IMR-90 (cell line): ENCODE data around the gene DCUN1D5. TPM values are rescaled to one million over a fixed set of nuclear protein-coding genes. Genes with fewer than 3 reads are reported as not detected.

Source experiments
- ATAC-seq: fragments of 200-7000 bp; cut with Tn5 transposase; 2 replicates; pipeline ENCODE4 v1.9.1; 2020; ENCODE audit warnings: low read depth, mild to moderate bottlenecking, moderate library complexity
- BruUV-seq: library from RNA; stranded (reverse); fragments of 400-500 nt; replicated peaks from 2 replicates; lab custom pipeline; 2021; lab: Mats Ljungman, UMichigan
- CTCF ChIA-PET: fragments of 300-600 bp; formaldehyde crosslinking; extraction: SDS; loops from one replicate; lab custom pipeline; 2021; ENCODE audit warnings: antibody characterized with exemption; lab: Yijun Ruan, JAX
- POLR2A ChIA-PET: fragments of 300-600 bp; sonication (Branson Sonifier 250); formaldehyde crosslinking; loops from one replicate; lab custom pipeline; 2022; ENCODE audit warnings: antibody characterized with exemption; ENCODE audit not compliant: unreplicated experiment; lab: Charles Lee
- DNase-seq: peaks from one replicate; pipeline ENCODE4 v3.0.0; 2013
- H2AFZ ChIP-seq: replicated peaks from 2 replicates; pipeline ENCODE3; 2013; ENCODE audit warnings: low read length, mild to moderate bottlenecking; ENCODE audit not compliant: poor library complexity
- H2AK5ac ChIP-seq: 2 replicates; pipeline ENCODE4 v1.6.1; 2013; ENCODE audit warnings: low read depth, low read length, inconsistent platforms
- H2AK9ac ChIP-seq: replicated peaks from 2 replicates; pipeline ENCODE3; 2013; ENCODE audit warnings: mild to moderate bottlenecking, low read depth, low read length, moderate library complexity; ENCODE audit not compliant: poor library complexity
- H2BK120ac ChIP-seq: 2 replicates; pipeline ENCODE4 v1.6.1; 2013; ENCODE audit warnings: low read depth, low read length, inconsistent platforms
- H2BK15ac ChIP-seq: 3 replicates; pipeline ENCODE4 v1.6.1; 2013; ENCODE audit warnings: low read depth, low read length, inconsistent platforms
- H2BK20ac ChIP-seq: 2 replicates; pipeline ENCODE4 v1.6.1; 2013; ENCODE audit warnings: low read depth, mild to moderate bottlenecking, inconsistent platforms, low read length, moderate library complexity
- H2BK5ac ChIP-seq: 2 replicates; pipeline ENCODE4 v1.6.1; 2013; ENCODE audit warnings: mild to moderate bottlenecking, low read depth, low read length, inconsistent platforms; ENCODE audit not compliant: poor library complexity, severe bottlenecking
- H3K14ac ChIP-seq: replicated peaks from 2 replicates; pipeline ENCODE4 v1.6.1; 2013; ENCODE audit warnings: low read depth, low read length, inconsistent platforms
- H3K18ac ChIP-seq: 2 replicates; pipeline ENCODE4 v1.6.1; 2013; ENCODE audit warnings: low read depth, low read length, control low read depth
- H3K23ac ChIP-seq: 2 replicates; pipeline ENCODE4 v1.6.1; 2013; ENCODE audit warnings: low read depth, low read length, inconsistent platforms
- H3K27ac ChIP-seq: 2 replicates; pipeline ENCODE4 v1.5.1; 2013; ENCODE audit warnings: mild to moderate bottlenecking, control low read depth, low read length; ENCODE audit not compliant: insufficient read depth
- H3K27me3 ChIP-seq: 2 replicates; pipeline ENCODE4 v1.6.1; 2013; ENCODE audit warnings: low read length; ENCODE audit not compliant: control insufficient read depth, insufficient read depth
- H3K36me3 ChIP-seq: 2 replicates; pipeline ENCODE4 v1.6.1; 2013; ENCODE audit warnings: low read length, mixed read lengths; ENCODE audit not compliant: control insufficient read depth, insufficient read depth
- H3K4ac ChIP-seq: 2 replicates; pipeline ENCODE4 v1.6.1; 2013; ENCODE audit warnings: low read depth, low read length, inconsistent platforms
- H3K4me1 ChIP-seq: 2 replicates; pipeline ENCODE4 v1.6.1; 2013; ENCODE audit warnings: low read length, mixed read lengths; ENCODE audit not compliant: control insufficient read depth, insufficient read depth
- H3K4me2 ChIP-seq: 2 replicates; pipeline ENCODE4 v1.6.1; 2013; ENCODE audit warnings: low read depth, mild to moderate bottlenecking, control low read depth, low read length, moderate library complexity
- H3K4me3 ChIP-seq: 2 replicates; pipeline ENCODE4 v1.5.1; 2013; ENCODE audit warnings: low read depth, mild to moderate bottlenecking, control low read depth, low read length, moderate library complexity; ENCODE audit not compliant: insufficient read depth
- H3K56ac ChIP-seq: 2 replicates; pipeline ENCODE4 v1.6.1; 2013; ENCODE audit warnings: low read length, inconsistent platforms; ENCODE audit not compliant: insufficient read depth; ENCODE audit errors: extremely low read depth
- H3K79me1 ChIP-seq, 2 experiments: 2 replicates each; pipeline ENCODE4 v1.6.1; 2013; ENCODE audit warnings: low read length in 2 of 2, inconsistent platforms in 1 of 2, low read depth in 1 of 2
- H3K9ac ChIP-seq: 2 replicates; pipeline ENCODE4 v1.6.1; 2013; ENCODE audit warnings: low read depth, low read length, control low read depth
- H3K9me1 ChIP-seq: 2 replicates; pipeline ENCODE4 v1.6.1; 2013; ENCODE audit warnings: low read length, inconsistent platforms; ENCODE audit not compliant: insufficient read depth
- H3K9me3 ChIP-seq: 2 replicates; pipeline ENCODE4 v1.6.1; 2013; ENCODE audit warnings: low read length; ENCODE audit not compliant: control insufficient read depth, insufficient read depth
- H4K20me1 ChIP-seq: 2 replicates; pipeline ENCODE4 v1.6.1; 2013; ENCODE audit warnings: low read length, inconsistent platforms; ENCODE audit not compliant: insufficient read depth
- H4K5ac ChIP-seq: 2 replicates; pipeline ENCODE4 v1.6.1; 2013; ENCODE audit warnings: mild to moderate bottlenecking, low read depth, low read length, control low read depth
- H4K8ac ChIP-seq, 2 experiments: 2 replicates each; pipeline ENCODE4 v1.6.1; 2013; ENCODE audit warnings: low read depth in 2 of 2, low read length in 2 of 2, control low read depth in 1 of 2, inconsistent platforms in 1 of 2
- H4K91ac ChIP-seq: 2 replicates; pipeline ENCODE4 v1.6.1; 2013; ENCODE audit warnings: low read depth, low read length, inconsistent platforms; ENCODE audit not compliant: insufficient read depth
- BHLHE40 ChIP-seq: fragments of 150-350 bp; IDR thresholded peaks from 2 replicates; pipeline ENCODE4 v1.6.1; 2016; ENCODE audit warnings: mild to moderate bottlenecking, low read depth, low read length
- CEBPB ChIP-seq: IDR thresholded peaks from 2 replicates; pipeline ENCODE4 v1.6.1; 2012; ENCODE audit warnings: low read depth, low read length, improper control_type of control experiment
- CHD1 ChIP-seq: IDR thresholded peaks from 2 replicates; pipeline ENCODE4 v1.6.1; 2012; ENCODE audit warnings: low read depth, low read length, improper control_type of control experiment
- FOS ChIP-seq: fragments of 150-350 bp; IDR thresholded peaks from 2 replicates; pipeline ENCODE4 v1.6.1; 2016; ENCODE audit warnings: low read depth, low read length
- MAFK ChIP-seq: IDR thresholded peaks from 2 replicates; pipeline ENCODE4 v1.6.1; 2012; ENCODE audit warnings: low read depth, low read length, improper control_type of control experiment
- MAZ ChIP-seq: IDR thresholded peaks from 2 replicates; pipeline ENCODE4 v1.6.1; 2012; ENCODE audit warnings: low read depth, mild to moderate bottlenecking, low read length, improper control_type of control experiment, moderate library complexity, borderline replicate concordance
- MXI1 ChIP-seq: IDR thresholded peaks from 2 replicates; pipeline ENCODE4 v1.6.1; 2012; ENCODE audit warnings: low read depth, mild to moderate bottlenecking, low read length, moderate library complexity, borderline replicate concordance
- NFE2L2 ChIP-seq: fragments of 150-350 bp; IDR thresholded peaks from 2 replicates; pipeline ENCODE4 v1.6.1; 2016; ENCODE audit warnings: low read depth, mild to moderate bottlenecking, low read length
- POLR2A ChIP-seq: IDR thresholded peaks from 2 replicates; pipeline ENCODE4 v1.6.1; 2012; ENCODE audit warnings: mild to moderate bottlenecking, low read depth, low read length
- RAD21 ChIP-seq: IDR thresholded peaks from 2 replicates; pipeline ENCODE4 v1.6.1; 2012; ENCODE audit warnings: low read length, improper control_type of control experiment
- RCOR1 ChIP-seq: IDR thresholded peaks from 2 replicates; pipeline ENCODE4 v1.6.1; 2012; ENCODE audit warnings: mild to moderate bottlenecking, low read length, improper control_type of control experiment; ENCODE audit not compliant: insufficient replicate concordance
- RFX5 ChIP-seq: IDR thresholded peaks from 2 replicates; pipeline ENCODE4 v1.8.0; 2012; ENCODE audit warnings: low read depth, mild to moderate bottlenecking, low read length, moderate library complexity
- SMC3 ChIP-seq: fragments of 150-350 bp; IDR thresholded peaks from 2 replicates; pipeline ENCODE4 v1.6.1; 2016; ENCODE audit warnings: low read depth, mild to moderate bottlenecking, antibody characterized with exemption, low read length, moderate library complexity
- dilution Hi-C: fragments of 300-500 bp; cut with HindIII; formaldehyde crosslinking; loops from one replicate; pipeline ENCODE4 v1.14.3; 2018; ENCODE audit warnings: low sequenced_read_pairs; ENCODE audit not compliant: unreplicated experiment
- in situ Hi-C: fragments of 300-500 bp; cut with MboI; formaldehyde crosslinking; loops from 3 replicates; pipeline ENCODE4 v1.14.3; 2019; ENCODE audit warnings: low sequenced_read_pairs, inconsistent platforms, mixed read lengths
- intact Hi-C: fragments of 100-400 bp; cut with micrococcal nuclease; formaldehyde crosslinking; loops from 2 replicates; pipeline ENCODE4 v1.10.0; 2022
- polyA plus RNA-seq, 3 experiments: library from polyadenylated mRNA; depleted of rRNA; stranded (reverse); fragments of >200 nt; gene quantifications; 2 replicates each; pipeline ENCODE4 v1.2.3, GENCODE V29; 2012; ENCODE audit warnings: low replicate concordance in 1 of 3
- total RNA-seq: library from RNA; depleted of rRNA; stranded (reverse); fragments of >200 nt; gene quantifications from 2 replicates; pipeline ENCODE4 v1.2.3, GENCODE V29; 2012
- TF ChIP-seq, protein P1 (sequence below): conservative IDR thresholded peaks from 2 replicates; pipeline ENCODE4 v1.5.1; 2012; ENCODE audit warnings: mild to moderate bottlenecking, low read depth, low read length, improper control_type of control experiment
- TF ChIP-seq, protein P2 (sequence below): fragments of 150-350 bp; IDR thresholded peaks from 2 replicates; pipeline ENCODE4 v1.6.1; 2017; ENCODE audit warnings: mild to moderate bottlenecking, antibody characterized with exemption, low read length, low read depth
- TF ChIP-seq, protein P3 (sequence below): fragments of 150-350 bp; IDR thresholded peaks from 2 replicates; pipeline ENCODE4 v1.6.1; 2016; ENCODE audit warnings: low read depth, mild to moderate bottlenecking, low read length, moderate library complexity, borderline replicate concordance

DCUN1D5 gene
- total and polyA plus RNA-seq, 2 of the 4 experiments (the other 2 are of a cell fraction) = 47.8 to 58.3 TPM

DNA sequence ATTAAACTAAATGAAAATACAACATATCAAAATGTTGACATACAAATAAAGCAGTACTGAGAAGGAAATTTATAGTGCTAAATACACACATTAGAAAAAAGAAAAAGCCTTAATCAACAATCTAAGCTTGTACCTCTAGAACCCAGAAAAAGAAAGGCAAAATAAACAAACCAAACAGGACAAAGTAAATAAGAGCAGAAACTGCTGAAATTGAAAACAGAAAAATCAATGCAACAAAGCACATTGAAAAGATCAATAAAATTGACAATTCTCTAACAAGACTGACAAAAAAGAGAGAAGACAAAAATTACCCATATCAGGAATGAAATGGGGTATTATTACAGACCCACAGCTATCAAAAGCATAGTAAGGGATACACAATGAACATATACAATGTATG lies 21.0 kb downstream of the DCUN1D5 start:
- POLR2A ChIA-PET = no interaction called here

More for the DNA sequence above, 21.0 kb downstream of the DCUN1D5 start:
- Histone ChIP-seq H3K4me1 (no peaks in the 10 kb centered on the region), H3K4ac (no peak overlapping the region), H3K9me1 (0 out of 2 replicates have a peak, but pooled peaks cover 3% of the 10 kb centered on the region), H3K18ac (no peak overlapping the region), H3K27ac (no peak overlapping the region), H3K27me3 (no peaks in the 10 kb centered on the region), H2AK9ac (no peak overlapping the region), H3K56ac (no peak overlapping the region), H2AK5ac (no peak overlapping the region), H2BK20ac (no peak overlapping the region), H3K9me3 (no peaks in the 10 kb centered on the region), H4K91ac (no peak overlapping the region), H2BK5ac (no peak overlapping the region), H3K23ac (no peak overlapping the region), H4K20me1 (peaks cover 5% of the 10 kb centered on the region; the same call in 1 of the 2 replicates), H3K9ac (no peak overlapping the region), H4K5ac (no peak overlapping the region), H3K36me3 (peaks cover 5% of the 10 kb centered on the region), H3K4me2 (no peak overlapping the region), H3K4me3 (no peak overlapping the region), H2BK15ac (no peak overlapping the region), H3K79me1 (peaks cover 23 to 31% of the 10 kb centered on the region in 2 experiments), H2AFZ (no peak overlapping the region), H4K8ac (no peak overlapping the region), H2BK120ac (no peak overlapping the region), H3K14ac (no peak overlapping the region)
- ATAC-seq (no peak), DNase-seq (no peak)
- dilution Hi-C loops = no loop called here
- no TSS peak for BruUV-seq
- in situ Hi-C loops = no loop called here
- TF ChIP-seq MAFK (no peak), CHD1 (no peak), BHLHE40 (no peak), FOS (no peak), NFE2L2 (no peak), RCOR1 (no peak), SMC3 (no peak), RAD21 (no peak), MAZ (no peak), CEBPB (no peak), MXI1 (no peak), RFX5 (no peak), POLR2A (no peak)
- TF ChIP-seq, protein P1, sequence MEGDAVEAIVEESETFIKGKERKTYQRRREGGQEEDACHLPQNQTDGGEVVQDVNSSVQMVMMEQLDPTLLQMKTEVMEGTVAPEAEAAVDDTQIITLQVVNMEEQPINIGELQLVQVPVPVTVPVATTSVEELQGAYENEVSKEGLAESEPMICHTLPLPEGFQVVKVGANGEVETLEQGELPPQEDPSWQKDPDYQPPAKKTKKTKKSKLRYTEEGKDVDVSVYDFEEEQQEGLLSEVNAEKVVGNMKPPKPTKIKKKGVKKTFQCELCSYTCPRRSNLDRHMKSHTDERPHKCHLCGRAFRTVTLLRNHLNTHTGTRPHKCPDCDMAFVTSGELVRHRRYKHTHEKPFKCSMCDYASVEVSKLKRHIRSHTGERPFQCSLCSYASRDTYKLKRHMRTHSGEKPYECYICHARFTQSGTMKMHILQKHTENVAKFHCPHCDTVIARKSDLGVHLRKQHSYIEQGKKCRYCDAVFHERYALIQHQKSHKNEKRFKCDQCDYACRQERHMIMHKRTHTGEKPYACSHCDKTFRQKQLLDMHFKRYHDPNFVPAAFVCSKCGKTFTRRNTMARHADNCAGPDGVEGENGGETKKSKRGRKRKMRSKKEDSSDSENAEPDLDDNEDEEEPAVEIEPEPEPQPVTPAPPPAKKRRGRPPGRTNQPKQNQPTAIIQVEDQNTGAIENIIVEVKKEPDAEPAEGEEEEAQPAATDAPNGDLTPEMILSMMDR = no peak
- TF ChIP-seq, protein P2, sequence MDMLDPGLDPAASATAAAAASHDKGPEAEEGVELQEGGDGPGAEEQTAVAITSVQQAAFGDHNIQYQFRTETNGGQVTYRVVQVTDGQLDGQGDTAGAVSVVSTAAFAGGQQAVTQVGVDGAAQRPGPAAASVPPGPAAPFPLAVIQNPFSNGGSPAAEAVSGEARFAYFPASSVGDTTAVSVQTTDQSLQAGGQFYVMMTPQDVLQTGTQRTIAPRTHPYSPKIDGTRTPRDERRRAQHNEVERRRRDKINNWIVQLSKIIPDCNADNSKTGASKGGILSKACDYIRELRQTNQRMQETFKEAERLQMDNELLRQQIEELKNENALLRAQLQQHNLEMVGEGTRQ = no peak
- TF ChIP-seq, protein P3, sequence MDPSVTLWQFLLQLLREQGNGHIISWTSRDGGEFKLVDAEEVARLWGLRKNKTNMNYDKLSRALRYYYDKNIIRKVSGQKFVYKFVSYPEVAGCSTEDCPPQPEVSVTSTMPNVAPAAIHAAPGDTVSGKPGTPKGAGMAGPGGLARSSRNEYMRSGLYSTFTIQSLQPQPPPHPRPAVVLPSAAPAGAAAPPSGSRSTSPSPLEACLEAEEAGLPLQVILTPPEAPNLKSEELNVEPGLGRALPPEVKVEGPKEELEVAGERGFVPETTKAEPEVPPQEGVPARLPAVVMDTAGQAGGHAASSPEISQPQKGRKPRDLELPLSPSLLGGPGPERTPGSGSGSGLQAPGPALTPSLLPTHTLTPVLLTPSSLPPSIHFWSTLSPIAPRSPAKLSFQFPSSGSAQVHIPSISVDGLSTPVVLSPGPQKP = no peak
- CTCF ChIA-PET = interaction anchor here (1.6 kb wide), 1 partner anchor 13 kb away, joined by 6 read pairs; no protein-coding TSS in a partner anchor
- intact Hi-C loops = no loop called here
